ENCODE data around the gene ELAVL1.

Gene ELAVL1

DNA sequence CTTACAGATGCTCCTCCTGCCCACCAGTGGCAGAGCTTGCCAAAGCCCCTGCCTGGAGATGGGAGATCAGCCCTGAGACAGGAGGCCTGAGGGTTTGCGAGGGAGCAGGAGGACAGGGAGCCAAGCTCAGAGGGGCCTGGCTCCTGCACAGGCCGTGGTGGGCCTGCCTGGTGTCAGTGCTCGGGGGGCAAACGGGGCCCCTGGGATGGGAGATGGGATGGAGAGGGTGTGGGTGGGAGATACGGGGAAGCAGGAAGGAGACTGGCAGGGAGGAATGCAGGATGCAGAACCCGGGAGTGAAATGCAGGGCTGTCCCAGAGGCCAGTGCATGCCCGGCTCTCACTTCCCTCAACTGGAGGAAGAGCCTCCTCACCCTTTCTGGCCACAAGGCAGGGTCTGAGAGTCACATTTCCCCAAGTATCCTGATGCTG, 19.9 kb downstream of the ELAVL1 start:
- DNase-seq (ENCODE audit: low read depth): no peak

DNA sequence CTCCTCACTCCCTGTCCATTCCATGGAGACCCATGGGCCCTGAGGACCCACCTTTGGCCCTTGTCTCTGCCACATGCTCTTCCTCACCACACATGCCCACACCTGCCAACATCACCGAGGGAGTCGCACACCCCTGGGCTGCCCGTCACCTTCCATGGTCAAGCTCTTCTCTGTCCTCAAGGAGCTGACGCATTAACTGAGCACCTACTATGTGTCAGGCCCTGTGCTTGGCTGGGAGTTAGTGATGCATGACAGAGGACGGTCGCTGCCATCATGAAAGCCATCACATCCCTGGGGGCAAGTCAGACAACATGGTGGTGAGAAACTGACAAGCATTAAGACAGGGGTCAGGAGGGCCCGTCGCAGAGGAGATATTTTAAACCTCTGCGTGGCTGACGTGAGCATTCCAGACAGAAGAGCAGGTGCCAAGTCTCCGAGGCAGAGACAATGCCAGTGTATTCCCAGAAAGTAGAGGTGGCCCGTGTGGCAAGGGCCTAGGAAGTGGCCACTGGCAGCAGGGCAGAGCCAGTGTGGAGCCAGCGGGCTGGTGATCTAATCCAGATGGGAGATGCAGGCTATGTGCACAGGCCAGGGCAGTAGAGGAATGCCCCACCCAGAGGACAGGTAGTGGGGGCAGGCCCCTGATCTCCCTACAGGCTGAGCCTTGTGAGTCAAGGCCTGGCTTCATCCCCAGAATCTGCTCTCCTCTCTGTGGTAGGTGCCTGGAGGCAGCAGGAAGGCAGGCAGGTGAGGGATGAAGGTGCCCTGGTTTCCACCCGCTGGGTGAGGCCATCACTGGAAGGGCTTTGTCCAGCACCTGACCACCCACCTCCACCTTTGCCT, 21.2 kb downstream of the ELAVL1 start:
- DNase-seq (ENCODE audit: low read depth): no peak

DNA sequence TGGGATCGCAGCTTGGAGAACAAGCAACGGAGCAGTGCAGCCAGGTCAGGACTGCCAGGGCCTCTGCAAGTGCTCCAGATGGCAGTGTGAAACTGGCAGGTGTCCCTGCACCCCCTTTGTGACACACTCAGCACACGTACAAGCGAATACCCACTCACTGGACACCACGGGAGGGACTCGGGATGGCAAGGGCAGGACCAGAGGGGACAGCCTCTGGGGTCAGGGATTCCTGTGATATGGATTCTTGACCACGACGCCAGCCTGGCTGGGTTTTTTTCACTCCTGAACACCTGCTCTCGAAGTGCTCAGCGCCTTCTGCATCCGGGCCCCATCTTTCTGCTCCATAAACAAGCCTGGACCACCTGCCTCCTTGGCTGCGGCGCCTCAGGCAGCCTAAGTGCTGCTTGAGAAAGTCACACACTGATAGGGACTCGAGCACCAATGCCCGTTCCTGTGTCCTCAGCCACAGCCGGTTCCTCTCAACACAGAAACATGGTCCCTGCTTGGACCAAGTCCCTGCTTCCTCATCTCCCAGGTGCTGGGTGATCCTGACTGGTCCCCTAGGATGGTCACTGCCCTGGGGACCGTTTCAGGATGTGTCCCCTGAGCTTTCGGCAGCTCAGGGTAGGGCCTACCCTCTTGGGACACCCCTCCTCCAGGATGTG, 22.0 kb downstream of the ELAVL1 start:
- no peak for DNase-seq (ENCODE audit: low read depth)

DNA sequence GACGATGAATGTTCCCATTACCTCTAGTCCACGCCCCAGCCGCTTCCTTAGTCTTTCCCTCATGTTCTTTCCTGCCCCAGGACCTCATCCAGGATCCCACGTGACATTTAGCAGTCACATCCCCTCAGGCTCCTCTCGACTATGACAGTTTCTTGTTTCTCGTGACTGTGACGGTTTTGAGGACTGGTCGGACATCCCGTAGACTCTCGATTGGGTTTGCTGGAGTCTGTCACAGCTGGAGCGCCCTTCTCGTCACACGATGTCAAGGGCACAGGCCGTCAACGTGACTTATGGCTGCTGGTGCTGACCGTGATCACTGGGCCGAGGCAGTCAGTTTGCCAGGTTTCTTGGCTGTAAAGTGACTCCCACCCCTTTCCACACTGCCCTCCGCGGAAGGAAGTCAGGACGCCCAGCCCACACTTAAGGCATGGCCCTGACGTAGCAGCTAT, 22.8 kb downstream of the ELAVL1 start:
- DNase-seq (ENCODE audit: low read depth): no peak

DNA sequence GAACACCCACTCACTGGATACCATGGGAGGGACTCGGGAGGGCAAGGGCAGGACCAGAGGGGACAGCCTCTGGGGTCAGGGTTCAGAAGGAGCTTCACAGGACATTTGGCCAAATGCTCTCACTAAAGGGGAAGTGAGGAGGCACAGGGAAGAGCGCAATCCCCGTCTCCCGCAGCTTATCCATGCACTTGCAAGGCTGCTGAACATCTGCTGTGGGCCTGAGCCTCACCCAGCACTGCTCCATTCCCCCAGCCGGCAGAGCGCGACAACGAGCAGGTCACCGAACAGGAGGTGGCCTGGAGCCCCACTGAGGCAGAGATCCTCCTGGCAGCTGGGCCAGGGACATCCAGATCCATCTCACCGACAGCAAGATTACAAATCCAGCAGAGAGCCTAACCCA, 23.3 kb downstream of the ELAVL1 start:
- DNase-seq (ENCODE audit: low read depth): no peak

DNA sequence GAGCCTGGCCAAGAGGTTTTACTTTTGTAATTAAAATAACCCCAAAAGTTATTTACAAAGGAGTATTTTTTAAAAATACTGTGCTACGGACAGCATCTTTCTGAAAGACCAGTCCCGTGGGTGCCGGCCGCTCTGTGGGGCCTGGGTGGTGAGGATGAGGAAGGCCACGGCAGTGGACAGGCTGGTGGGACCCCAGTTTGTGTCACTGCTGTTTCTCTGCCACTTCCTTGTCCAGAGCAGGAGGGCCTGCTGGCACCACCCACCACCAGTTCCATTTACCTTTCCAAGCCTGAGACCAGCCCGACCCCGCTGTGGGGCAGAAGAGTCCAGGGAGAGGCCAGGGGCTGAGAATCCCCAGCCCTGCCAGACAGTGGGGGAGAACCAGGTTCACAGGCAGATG, 23.8 kb downstream of the ELAVL1 start:
- DNase-seq (ENCODE audit: low read depth): no peak

DNA sequence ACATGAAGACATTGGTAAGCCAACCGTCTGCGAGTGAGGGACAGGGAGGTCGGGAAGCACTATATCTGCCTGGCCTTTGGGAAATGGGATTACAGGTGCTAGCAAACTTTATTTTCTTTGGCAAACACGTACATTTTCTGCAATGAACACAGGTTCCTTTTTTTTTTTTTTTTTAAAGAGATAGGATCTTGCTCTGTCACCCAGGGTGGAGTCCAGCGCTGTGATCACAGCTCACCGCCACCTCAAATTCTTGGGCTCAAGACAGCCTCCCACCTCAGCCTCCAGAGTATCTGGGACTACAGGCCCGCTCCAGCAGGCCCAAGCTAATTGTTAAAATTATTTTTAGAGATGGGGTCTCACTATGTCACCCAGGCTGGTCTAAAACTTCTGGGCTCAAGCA, 24.2 kb downstream of the ELAVL1 start:
- DNase-seq (ENCODE audit: low read depth): no peak

DNA sequence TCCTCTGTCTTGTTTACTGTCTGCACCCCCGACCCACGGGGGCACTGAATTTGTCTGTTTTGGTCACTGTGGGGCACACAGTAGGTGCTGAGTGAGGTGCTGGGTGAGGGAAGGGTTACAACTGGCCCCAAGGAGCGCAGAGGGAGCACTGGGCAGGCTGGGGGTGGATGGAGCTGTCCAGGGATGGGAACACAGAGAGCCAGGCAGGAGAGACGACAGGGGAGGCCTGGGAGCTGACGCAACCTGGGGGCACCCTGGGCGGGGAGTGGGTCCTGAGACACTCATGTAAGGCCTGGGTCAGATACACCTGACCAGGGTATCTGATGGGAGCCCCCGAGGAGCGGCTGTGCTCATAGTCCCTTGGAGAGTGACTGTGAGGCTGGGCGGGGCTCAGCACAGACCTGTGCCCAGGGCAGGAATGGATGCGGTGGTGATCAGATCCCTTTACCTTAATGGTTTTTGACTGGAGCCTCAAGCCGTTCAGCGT, 24.8 kb downstream of the ELAVL1 start:
- no peak for DNase-seq (ENCODE audit: low read depth)

- DNase-seq (ENCODE audit: low read depth): no peak
These were observed 25.3 kb downstream of the ELAVL1 start for GRCh38 chr19:7980168-7980567.

DNA sequence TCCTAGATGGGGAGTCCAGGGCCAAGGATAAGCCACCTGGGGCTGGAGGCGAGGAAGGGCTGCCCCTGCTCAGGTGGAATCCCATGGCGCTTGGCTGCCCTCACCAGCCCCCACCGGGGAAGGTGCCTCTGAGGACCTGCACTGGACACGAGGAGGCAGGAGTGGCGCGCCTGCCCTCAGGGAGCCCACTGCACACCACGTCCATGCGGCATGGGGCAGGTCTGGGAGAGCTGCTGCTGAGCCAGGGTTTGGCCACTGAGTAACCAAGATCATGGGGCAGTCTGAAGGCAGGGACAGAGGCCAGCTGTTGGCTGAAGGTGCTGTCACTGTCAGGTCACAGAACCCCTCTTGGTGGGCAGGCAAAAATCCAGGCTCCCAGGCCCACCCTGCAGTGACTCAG, 25.9 kb downstream of the ELAVL1 start:
- no peak for DNase-seq (ENCODE audit: low read depth)

- DNase-seq (ENCODE audit: low read depth): no peak
These were observed 26.4 kb downstream of the ELAVL1 start for GRCh38 chr19:7979011-7979410.

GRCh38 chr19:7978179-7978825, 27.1 kb downstream of the ELAVL1 start:
- no peak for DNase-seq (ENCODE audit: low read depth)

- DNase-seq (ENCODE audit: low read depth): no peak
These were observed 27.8 kb downstream of the ELAVL1 start for GRCh38 chr19:7977723-7978040.

DNA sequence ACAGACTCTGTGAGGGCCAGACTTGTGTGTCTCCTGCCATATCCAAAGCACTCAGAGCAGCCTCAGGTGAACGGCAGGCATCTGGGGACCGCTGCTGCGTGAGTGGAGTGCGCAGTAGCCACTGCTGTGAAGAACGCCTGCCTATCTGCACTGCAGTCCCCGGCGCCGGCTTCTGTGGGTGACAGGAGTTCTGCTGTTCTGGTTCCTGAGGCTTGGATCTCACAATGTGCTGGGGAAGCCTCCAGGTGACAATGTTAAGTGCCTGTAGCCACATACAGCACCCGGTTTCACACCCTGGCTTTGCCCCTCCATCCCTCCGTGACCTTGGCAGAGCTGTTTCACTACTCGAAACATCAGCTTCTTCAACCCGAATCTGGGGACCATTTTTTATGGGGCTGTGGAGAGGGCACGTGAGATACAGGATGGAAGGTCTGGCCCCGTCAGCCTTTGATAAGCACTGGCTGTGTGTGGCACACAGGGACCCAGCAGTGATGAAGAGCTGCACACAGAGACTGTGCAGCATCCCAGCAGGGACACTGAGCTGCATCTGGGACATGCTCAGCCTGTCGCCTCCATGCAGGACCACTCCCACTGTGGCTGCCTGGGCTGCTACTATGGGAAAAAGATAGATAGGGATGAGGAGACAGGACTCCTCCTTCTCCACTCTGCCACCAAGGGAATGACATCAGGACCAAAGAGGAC, 28.3 kb downstream of the ELAVL1 start:
- no peak for DNase-seq (ENCODE audit: low read depth)

DNA sequence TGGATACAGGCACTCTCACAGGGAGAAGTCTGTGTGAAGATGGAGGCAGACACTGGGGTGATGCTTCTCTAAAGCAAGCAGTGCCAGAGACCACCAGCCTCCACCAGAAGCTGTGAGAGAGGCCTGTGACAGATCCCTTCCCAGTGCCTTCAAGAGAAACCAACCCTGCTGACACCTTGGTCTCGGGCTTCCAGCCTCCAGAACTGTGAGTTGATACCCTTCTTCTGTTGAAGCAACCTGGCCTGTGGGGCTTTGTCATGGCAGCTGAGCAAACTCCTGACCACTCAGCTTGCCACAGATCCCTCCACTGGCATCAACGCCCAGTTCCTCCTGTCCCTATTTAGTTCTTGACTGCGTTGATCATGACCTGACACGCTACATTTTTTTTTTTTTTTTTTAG, 29.0 kb downstream of the ELAVL1 start:
- DNase-seq (ENCODE audit: low read depth): no peak

DNA sequence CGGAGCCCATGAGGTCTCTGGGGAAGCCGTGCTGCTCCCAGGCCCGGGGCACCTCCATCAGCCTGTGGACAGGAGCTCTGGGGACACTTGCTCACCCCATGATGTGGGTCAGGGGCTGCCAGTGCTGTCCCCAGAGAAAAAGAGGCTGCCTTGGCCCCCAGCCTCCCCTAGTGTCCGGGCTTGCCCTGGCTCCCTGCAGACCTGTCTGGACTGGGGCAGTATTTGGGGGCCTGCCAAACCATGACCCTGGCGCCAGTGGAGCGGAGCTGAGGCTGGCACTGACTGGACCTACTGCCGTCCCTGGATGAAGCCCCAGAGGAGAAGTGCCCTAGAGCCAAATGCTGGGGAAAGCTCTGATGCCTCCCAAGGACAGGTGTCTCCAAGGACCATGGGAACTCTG, 30.4 kb downstream of the ELAVL1 start:
- DNase-seq (ENCODE audit: low read depth): no peak

- no peak for DNase-seq (ENCODE audit: low read depth)
These were observed 31.6 kb downstream of the ELAVL1 start for GRCh38 chr19:7973883-7974282.

DNA sequence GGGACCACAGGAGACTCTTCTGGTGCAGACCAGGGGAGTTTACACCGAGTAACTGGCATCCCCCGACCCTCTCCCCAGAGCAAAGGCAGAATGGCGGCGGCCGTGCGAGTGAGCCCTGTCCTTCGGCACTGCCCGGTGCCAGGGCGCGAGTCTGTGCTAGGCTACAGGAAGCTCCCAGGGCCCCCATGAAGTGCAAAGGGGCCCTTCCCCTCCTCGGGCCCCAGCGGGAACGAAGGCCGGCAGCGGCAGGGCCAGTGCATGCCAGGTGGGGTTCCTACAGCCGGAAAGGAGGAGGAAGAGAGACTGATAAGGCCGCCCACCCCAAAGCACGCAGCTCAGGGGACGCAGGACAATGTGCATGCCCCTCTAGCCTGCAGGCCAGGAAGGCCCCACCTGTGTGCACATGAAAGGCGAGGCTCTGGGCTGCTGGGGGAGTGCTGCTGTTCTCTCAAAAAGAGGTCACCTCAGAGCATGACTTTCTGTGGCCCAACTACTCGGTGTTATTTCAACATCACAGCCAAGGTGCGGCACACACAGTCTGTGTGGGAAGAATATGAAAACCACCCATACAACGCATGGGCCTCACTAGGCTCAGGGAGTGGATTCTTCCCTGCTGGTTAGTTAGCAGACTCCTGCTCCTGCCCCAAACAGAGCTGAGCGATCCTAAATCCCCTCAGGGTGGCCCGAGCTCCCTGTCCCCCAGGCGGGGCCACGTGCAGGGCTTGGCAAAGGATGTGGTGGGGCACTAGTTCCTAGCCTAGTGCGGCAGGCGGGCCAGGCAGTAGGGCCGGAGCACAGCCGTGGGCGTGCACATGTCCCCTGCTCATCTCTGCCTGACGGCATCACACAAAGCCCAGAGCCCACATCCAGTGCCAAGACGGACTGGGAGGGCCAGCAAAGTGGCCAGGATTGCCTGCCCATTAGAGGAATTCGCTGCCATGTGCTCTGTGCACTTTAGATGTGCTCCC, 33.6 kb downstream of the ELAVL1 start:
- DNase-seq (ENCODE audit: low read depth): no peak

DNA sequence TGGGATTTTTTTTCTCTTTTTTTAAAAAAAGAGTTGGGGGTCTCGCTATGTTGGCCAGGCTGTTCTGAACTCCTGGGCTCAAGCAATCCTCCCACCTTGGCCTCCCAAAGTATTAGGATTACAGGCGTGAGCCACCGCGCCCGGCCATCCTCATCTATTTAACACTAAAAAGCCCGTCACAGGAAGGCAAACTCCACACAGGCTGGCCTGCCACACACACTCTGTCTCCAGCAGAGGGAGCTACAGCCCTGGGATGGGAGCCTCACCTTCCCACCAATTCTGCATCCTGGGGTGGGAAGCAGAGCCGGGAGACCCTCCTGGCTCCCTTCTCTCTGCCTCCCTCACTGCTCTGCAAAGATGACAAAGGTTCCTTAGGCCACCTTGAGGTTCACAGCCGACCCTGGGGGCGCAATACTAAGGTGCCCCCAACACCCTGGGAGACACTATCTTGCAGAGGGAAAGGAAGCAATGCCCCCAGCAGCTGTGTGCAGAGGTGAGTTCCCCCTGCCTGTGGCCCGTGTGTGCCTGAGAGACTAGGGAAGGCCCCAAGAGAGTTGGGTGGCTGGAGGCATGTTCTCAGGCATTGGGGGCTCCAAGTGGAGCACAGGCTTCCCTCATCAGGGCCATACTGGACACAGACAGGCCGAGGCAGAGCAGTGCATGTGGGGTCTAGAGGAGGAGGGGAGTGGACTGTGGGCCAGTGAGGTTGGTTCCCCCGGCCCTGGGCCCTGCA, 34.6 kb downstream of the ELAVL1 start:
- DNase-seq (ENCODE audit: low read depth): no peak

DNA sequence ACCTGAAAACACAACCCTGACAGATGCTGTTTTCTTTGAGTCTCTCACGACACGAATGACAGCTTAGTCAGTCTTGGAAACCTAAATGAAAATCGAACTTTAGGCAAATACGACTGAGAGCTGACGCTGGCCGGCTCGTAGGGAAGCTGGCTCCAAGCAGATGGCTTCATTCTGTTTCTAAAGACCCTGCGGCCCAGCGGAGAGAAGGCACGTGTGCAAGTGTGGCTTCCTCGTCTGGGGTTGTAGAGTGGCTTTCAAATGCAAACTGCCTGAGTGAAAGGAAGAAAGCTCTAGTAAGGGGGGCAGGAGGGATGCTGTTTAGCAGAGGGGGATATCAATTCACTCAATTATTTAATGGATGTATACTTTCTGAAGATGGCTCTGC, 35.9 kb downstream of the ELAVL1 start:
- no peak for DNase-seq (ENCODE audit: low read depth)
